A673 (cell line): Measurements from ENCODE around the gene ANKRD52. TPM values are rescaled to one million over a fixed set of nuclear protein-coding genes. Genes with fewer than 3 reads are reported as not detected.
A peak's percentile ranks its signal among the peaks of the same experiment; 100 is the strongest.

Experiments
- BruUV-seq: library from RNA; stranded (reverse); fragments of 400-500 nt; replicated peaks from 2 replicates; lab custom pipeline; 2021; lab: Mats Ljungman, UMichigan
- CTCF ChIA-PET: fragments of 300-600 bp; sonication (Branson Sonifier 250); formaldehyde crosslinking; loops from one replicate; lab custom pipeline; 2022; ENCODE audit warnings: antibody characterized with exemption; lab: Charles Lee
- POLR2A ChIA-PET: fragments of 300-600 bp; sonication (Branson Sonifier 250); formaldehyde crosslinking; loops from one replicate; lab custom pipeline; 2022; ENCODE audit warnings: antibody characterized with exemption; ENCODE audit not compliant: low non-redundant PET; lab: Charles Lee
- DNase-seq: peaks from one replicate; pipeline ENCODE4 v3.0.0-alpha.2; 2015; ENCODE audit warnings: low spot score
- H3K27ac ChIP-seq: fragments of 200-600 bp; sonication (generic); 2 replicates; pipeline ENCODE4 v1.5.1; 2016; ENCODE audit warnings: mixed run types, low read depth, mild to moderate bottlenecking, mixed read lengths, antibody characterized with exemption, low read length; ENCODE audit not compliant: poor library complexity, severe bottlenecking
- H3K27me3 ChIP-seq: fragments of 200-600 bp; sonication (generic); replicated peaks from 2 replicates; pipeline ENCODE4 v1.6.1; 2017; ENCODE audit warnings: mixed run types, low read depth, mild to moderate bottlenecking, mixed read lengths, antibody characterized with exemption, low read length; ENCODE audit not compliant: insufficient read depth, poor library complexity
- H3K36me3 ChIP-seq: fragments of 200-600 bp; sonication (generic); 2 replicates; pipeline ENCODE4 v1.6.1; 2016; ENCODE audit warnings: mixed run types, mild to moderate bottlenecking, mixed read lengths, antibody characterized with exemption, low read length; ENCODE audit not compliant: insufficient read depth, poor library complexity, severe bottlenecking
- H3K4me1 ChIP-seq: fragments of 200-600 bp; sonication (generic); 2 replicates; pipeline ENCODE4 v1.6.1; 2017; ENCODE audit warnings: mixed run types, mild to moderate bottlenecking, mixed read lengths, antibody characterized with exemption, low read length; ENCODE audit not compliant: insufficient read depth, poor library complexity, severe bottlenecking
- H3K4me3 ChIP-seq: fragments of 200-600 bp; sonication (generic); 2 replicates; pipeline ENCODE4 v1.5.1; 2016; ENCODE audit warnings: low read depth, mixed run types, mild to moderate bottlenecking, mixed read lengths, low read length; ENCODE audit not compliant: poor library complexity, severe bottlenecking
- H3K9me3 ChIP-seq: fragments of 200-600 bp; sonication (generic); 2 replicates; pipeline ENCODE4 v1.6.1; 2016; ENCODE audit warnings: mixed run types, low read depth, mild to moderate bottlenecking, mixed read lengths, antibody characterized with exemption, low read length; ENCODE audit not compliant: poor library complexity, severe bottlenecking
- CTCF ChIP-seq: fragments of 300-800, 200-600 bp; sonication (generic); conservative IDR thresholded peaks from 2 replicates; pipeline ENCODE4 v1.5.1; 2017; ENCODE audit warnings: low read depth, mild to moderate bottlenecking, antibody characterized with exemption, low read length, moderate library complexity, mixed read lengths
- EZH2 ChIP-seq: fragments of 200-600 bp; sonication (generic); IDR thresholded peaks from 2 replicates; pipeline ENCODE4 v1.6.1; 2017; ENCODE audit warnings: borderline replicate concordance, low read depth, mild to moderate bottlenecking, mixed read lengths, antibody characterized with exemption, low read length; ENCODE audit not compliant: poor library complexity, severe bottlenecking
- intact Hi-C: fragments of 100-400 bp; cut with micrococcal nuclease; formaldehyde crosslinking; loops from one replicate; pipeline ENCODE4 v1.10.0; 2022; ENCODE audit not compliant: unreplicated experiment
- total RNA-seq: library from RNA; stranded (reverse); gene quantifications from 2 replicates; pipeline ENCODE4 v1.2.3, GENCODE V29; 2021

ANKRD52 gene
- total RNA-seq, 1 experiment from 2014 or later, result 74.7 TPM

- no peak for DNase-seq
- no TSS peak for BruUV-seq
- H3K27me3 ChIP-seq, result no peaks in the 10 kb centered on the region
- TF ChIP-seq EZH2, result no peak
- TF ChIP-seq CTCF, result no peak
- H3K27ac ChIP-seq, result no peak overlapping the region
- CTCF ChIA-PET, result interaction anchor here (2.8 kb wide), 1 partner anchor 14 kb away, joined by 17 read pairs; the partner anchor contains the start of gene RNF41
- H3K36me3 ChIP-seq, result peaks cover 56% of the 10 kb centered on the region
- H3K9me3 ChIP-seq, result no peaks in the 10 kb centered on the region
- no peaks in the 10 kb centered on the region for H3K4me1 ChIP-seq
- H3K4me3 ChIP-seq, result no peak overlapping the region
- POLR2A ChIA-PET, result no interaction called here
- intact Hi-C loops, result no loop called here
These were observed 50.2 kb downstream of the ANKRD52 start for GRCh38 chr12:56208006-56208405.

- ChIA-PET CTCF (interaction anchor here (0.6 to 2.8 kb wide), 4 partner anchors 15 to 258 kb away, joined by 3 to 17 read pairs (median 8); partner anchors contain the start of genes RNF41 and SMARCC2), POLR2A (interaction anchor here (0.6 kb wide), 1 partner anchor 15 kb away, joined by 3 read pairs; the partner anchor contains the start of gene RNF41)
- H3K36me3 ChIP-seq, result peaks cover 44% of the 10 kb centered on the region
- no TSS peak for BruUV-seq
- TF ChIP-seq EZH2 (no peak), CTCF (peak; percentile 72)
- no peaks in the 10 kb centered on the region for H3K27me3 ChIP-seq
- no peak overlapping the region for H3K4me3 ChIP-seq
- peaks cover 5% of the 10 kb centered on the region for H3K4me1 ChIP-seq
- DNase-seq, result peak; percentile 56
- intact Hi-C loops, result no loop called here
- no peaks in the 10 kb centered on the region for H3K9me3 ChIP-seq
- H3K27ac ChIP-seq, result no peak overlapping the region
These were observed 51.6 kb downstream of the ANKRD52 start for GRCh38 chr12:56206452-56207166.

GRCh38 chr12:56205445-56205844 is 52.7 kb downstream of the ANKRD52 start:
- ChIA-PET POLR2A (no interaction called here), CTCF (interaction anchor here (0.7 to 2.8 kb wide), 4 partner anchors 16 to 259 kb away, joined by 3 to 17 read pairs (median 8); partner anchors contain the start of genes RNF41 and SMARCC2)
- Histone ChIP-seq H3K4me1 (peaks cover 5% of the 10 kb centered on the region), H3K27me3 (no peaks in the 10 kb centered on the region), H3K4me3 (no peak overlapping the region), H3K27ac (no peak overlapping the region), H3K36me3 (peaks cover 39% of the 10 kb centered on the region), H3K9me3 (no peaks in the 10 kb centered on the region)
- intact Hi-C loops, result no loop called here
- TF ChIP-seq CTCF, result 0 out of 2 replicates have a peak, but pooled peaks have one; percentile 26
- TF ChIP-seq EZH2, result no peak
- no peak for DNase-seq
- BruUV-seq, result no TSS peak
